K562 (cell line): ENCODE measurements around the gene IQCC. TPM values are rescaled to one million over a fixed set of nuclear protein-coding genes. Genes with fewer than 3 reads are reported as not detected.

Experiments used
- ARID3B ChIP-seq: fragments of 250-450 bp; sonication (Bioruptor Pico); IDR thresholded peaks from 2 replicates; pipeline ENCODE4 v1.4.0; 2020; ENCODE audit warnings: borderline replicate concordance
- ARID4B ChIP-seq: sonication (generic); formaldehyde crosslinking; IDR thresholded peaks from 2 replicates; pipeline ENCODE4 v1.8.0; 2022; ENCODE audit warnings: mild to moderate bottlenecking, missing genetic modification reagents
- EP300 ChIP-seq: IDR thresholded peaks from 2 replicates; pipeline ENCODE4 v1.6.1; 2012; ENCODE audit warnings: low read length, improper control_type of control experiment
- HINFP ChIP-seq: fragments of 450-650 bp; conservative IDR thresholded peaks from 2 replicates; pipeline ENCODE4 v1.6.1; 2016; ENCODE audit warnings: missing genetic modification characterization, low read depth, mild to moderate bottlenecking, control low read depth, missing compliant biosample characterization
- HMGN3 ChIP-seq: IDR thresholded peaks from 2 replicates; pipeline ENCODE4 v1.6.1; 2011; ENCODE audit warnings: borderline replicate concordance, low read depth, mild to moderate bottlenecking, mixed read lengths, low read length; ENCODE audit not compliant: insufficient read length; ENCODE audit errors: extremely low read depth
- JUNB ChIP-seq: fragments of 450-650 bp; formaldehyde crosslinking; conservative IDR thresholded peaks from 2 replicates; pipeline ENCODE4 v1.4.0; 2020; ENCODE audit warnings: mild to moderate bottlenecking
- MTA1 ChIP-seq: fragments of 450-650 bp; IDR thresholded peaks from 2 replicates; pipeline ENCODE4 v1.6.1; 2017; ENCODE audit warnings: borderline replicate concordance
- PHB2 ChIP-seq: fragments of 450-650 bp; IDR thresholded peaks from 2 replicates; pipeline ENCODE4 v1.6.1; 2017; ENCODE audit warnings: low read depth
- PRDM10 ChIP-seq: fragments of 450-650 bp; IDR thresholded peaks from 2 replicates; pipeline ENCODE4 v1.6.1; 2018; ENCODE audit not compliant: partially characterized antibody
- SRSF1 ChIP-seq: fragments of 200-400 bp; formaldehyde crosslinking; IDR thresholded peaks from 2 replicates; pipeline ENCODE4 v1.6.1; 2017; ENCODE audit warnings: mild to moderate bottlenecking, low read depth, low read length, moderate library complexity
- ZNF212 ChIP-seq: fragments of 450-650 bp; formaldehyde crosslinking; IDR thresholded peaks from 2 replicates; pipeline ENCODE4 v1.4.0; 2020; ENCODE audit warnings: mild to moderate bottlenecking
- ZNF436 ChIP-seq: fragments of 250-450, 450-650 bp; sonication (Bioruptor Pico); formaldehyde crosslinking; IDR thresholded peaks from 2 replicates; pipeline ENCODE4 v1.7.0; 2020; ENCODE audit warnings: mild to moderate bottlenecking
- ZNF449 ChIP-seq: fragments of 250-450 bp; sonication (Bioruptor Pico); IDR thresholded peaks from 2 replicates; pipeline ENCODE4 v1.8.0; 2022; ENCODE audit warnings: moderate library complexity, mild to moderate bottlenecking, inconsistent platforms
- polyA plus RNA-seq, 8 experiments: library from polyadenylated mRNA; depleted of rRNA in 4 of 8; stranded (reverse) in 5 of 8; unstranded in 3 of 8; fragments of >200 nt; fragmentation: Nextera tagmentation in 2 of 8; fragmentation: Illumina TruSeq in 1 of 8; extraction: Ambion mirVana in 2 of 8; extraction: Trizol in 1 of 8; gene quantifications; 2 replicates each; pipeline versions ENCODE4 v1.2.1 to v1.2.3, GENCODE V29; 2011 to 2014; ENCODE audit warnings: inconsistent platforms in 1 of 8, missing spikeins in 1 of 8
- total RNA-seq, 7 experiments: library from RNA; depleted of rRNA in 6 of 7; stranded (reverse); fragments of >200 nt in 6 of 7; fragmentation: Illumina TruSeq in 2 of 7; extraction: Trizol in 2 of 7; gene quantifications; 2 replicates each; pipeline versions ENCODE4 v1.2.1 to v1.2.3, GENCODE V29; 2011 to 2021; ENCODE audit warnings: low replicate concordance in 1 of 7

Gene IQCC
- total and polyA plus RNA-seq, 9 of the 15 experiments (the other 6 are each of a cell fraction or from before 2014, with no cell fraction given) = 8.1 to 16.5 (median 10.7) TPM

GRCh38 chr1:32201011-32201855 lies 4.2 kb upstream of the IQCC start (continued):
- TF ChIP-seq PRDM10 = peak; percentile 67
- TF ChIP-seq ZNF212 = no peak
- TF ChIP-seq ARID3B (CRISPR knock-in tag) = 0 out of 2 replicates have a peak, but pooled peaks have one; percentile 26
- peak; percentile 2 for TF ChIP-seq HMGN3
- TF ChIP-seq MTA1 = no peak
- TF ChIP-seq ZNF436 = no peak
- TF ChIP-seq ARID4B (CRISPR knock-in tag) = no peak
- no peak for TF ChIP-seq SRSF1
- no peak for TF ChIP-seq HINFP
- TF ChIP-seq ZNF449 (CRISPR knock-in tag) = peak; percentile 84; the same call in 1 of the 2 replicates
- no peak for TF ChIP-seq JUNB (CRISPR knock-in tag)
- TF ChIP-seq PHB2 = no peak
- peak; percentile 12; the same call in 1 of the 2 replicates for TF ChIP-seq EP300
